GDM1 (cell line): ENCODE results near the gene ETS1.

Experiments used
- DNase-seq: peaks from one replicate; lab custom pipeline; 2025; lab: John Stamatoyannopoulos, UW

Gene ETS1

DNA sequence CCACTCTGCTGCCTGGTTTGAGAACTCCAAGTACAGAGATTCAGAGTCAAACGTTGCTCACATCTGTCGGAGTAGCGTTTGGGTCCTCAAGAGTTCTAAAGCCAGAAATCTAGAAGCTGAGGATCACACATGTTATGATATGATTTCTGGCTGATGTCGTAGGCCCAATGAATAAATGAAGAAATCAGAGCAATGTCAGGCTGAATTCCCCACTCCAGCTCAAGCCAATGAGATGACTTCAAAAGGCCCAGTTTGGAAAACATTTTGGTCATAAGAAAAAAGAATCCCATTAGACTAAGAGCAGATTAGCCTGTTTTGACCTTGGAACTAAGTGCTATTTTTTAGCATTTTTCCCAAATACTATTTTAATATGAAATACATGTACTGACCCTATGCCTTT, 106.7 kb downstream of the ETS1 start:
- DNase-seq, result no peak

DNA sequence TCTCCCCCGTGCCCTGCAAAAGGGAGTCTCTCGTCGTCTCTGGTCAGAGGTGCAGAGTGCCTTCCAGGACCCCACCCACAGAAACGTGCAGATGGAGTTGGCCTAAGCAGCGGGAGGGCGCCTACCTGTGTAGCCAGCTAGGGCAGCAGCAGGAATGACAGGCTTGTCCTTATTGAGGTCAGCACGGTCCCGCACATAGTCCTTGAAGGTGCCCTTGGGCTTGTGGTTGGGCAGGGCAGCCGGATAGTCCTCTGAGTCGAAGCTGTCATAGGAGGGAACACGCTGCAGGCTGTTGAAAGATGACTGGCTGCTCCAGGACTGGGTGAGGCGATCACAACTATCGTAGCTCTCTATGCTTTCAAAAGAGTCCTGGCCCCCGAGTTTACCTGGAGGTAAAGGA, 107.3 kb downstream of the ETS1 start:
- DNase-seq, result no peak

DNA sequence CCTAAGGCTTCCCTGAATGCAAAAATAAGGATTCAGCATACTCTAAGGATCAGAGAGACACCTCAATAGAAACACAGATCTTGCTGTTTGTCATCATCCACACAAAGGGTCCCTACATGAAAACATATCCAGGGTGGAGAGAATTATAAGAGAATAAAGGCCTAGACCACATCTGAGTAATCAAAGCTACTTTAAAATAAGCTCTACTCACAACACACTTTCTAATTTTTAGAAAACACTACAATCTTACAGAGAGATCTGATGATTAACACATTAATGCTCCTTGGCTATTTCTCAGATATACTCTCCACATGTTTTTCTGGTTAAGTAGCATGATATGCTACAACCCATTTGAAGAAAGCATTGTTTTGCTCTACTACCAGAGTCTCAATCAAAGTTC, 108.2 kb downstream of the ETS1 start:
- DNase-seq, result no peak

DNA sequence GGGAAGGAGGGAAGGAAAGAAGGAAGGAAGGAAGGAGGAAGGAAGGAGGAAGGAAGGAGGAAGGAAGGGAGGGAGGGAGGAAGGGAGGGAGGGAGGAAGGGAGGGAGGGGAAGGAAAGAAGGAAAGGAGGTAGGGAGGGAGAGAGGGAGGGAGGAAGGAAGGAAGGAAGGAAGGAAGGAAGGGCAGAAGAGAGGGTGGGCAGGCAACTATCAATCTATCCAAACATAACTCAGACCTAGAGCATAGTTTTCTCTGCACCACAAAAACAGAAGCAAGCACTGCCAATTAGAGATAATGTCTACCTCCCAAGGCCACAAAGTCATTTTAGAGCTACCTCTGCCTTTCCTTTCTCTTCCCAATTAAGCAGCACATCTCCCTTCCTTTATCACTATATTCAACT, 109.1 kb downstream of the ETS1 start:
- no peak for DNase-seq

DNA sequence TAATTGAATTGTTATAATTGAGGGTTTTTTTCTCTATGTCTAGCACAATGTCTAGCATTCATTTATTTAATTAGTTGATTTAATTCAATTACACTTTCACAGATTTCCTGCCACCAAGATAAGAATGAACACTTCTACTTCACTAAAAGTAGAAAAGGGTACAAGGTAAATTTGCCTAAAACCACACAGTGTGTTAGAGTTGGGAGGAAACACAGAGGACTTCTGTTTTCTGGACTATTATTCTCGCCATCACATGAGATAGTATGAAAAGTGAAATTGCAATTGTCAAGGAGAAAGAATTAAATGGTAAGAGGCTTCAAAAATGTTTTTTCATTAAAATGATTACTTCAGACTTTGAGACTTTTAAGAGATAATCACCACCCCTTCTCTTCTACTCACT, 109.5 kb downstream of the ETS1 start:
- no peak for DNase-seq

DNA sequence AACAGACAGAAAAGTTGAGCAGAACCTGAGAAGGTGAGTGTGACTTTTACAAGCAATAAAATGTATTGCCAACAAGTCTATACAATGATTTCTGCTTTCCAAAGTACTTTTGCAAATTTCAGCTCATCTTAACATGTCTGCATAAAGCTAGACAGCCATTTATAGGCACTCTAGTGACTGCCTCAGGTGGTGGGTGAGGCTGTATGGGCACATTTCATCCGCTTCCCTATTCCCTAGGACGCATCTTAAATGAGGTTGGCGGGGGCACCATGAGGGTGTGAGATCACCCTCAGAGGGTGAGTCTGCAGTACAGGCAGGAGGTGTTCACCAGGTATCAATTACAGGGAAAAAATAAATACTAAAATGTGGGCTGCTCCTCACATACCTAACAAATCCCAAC, 110.1 kb downstream of the ETS1 start:
- DNase-seq, result no peak

DNA sequence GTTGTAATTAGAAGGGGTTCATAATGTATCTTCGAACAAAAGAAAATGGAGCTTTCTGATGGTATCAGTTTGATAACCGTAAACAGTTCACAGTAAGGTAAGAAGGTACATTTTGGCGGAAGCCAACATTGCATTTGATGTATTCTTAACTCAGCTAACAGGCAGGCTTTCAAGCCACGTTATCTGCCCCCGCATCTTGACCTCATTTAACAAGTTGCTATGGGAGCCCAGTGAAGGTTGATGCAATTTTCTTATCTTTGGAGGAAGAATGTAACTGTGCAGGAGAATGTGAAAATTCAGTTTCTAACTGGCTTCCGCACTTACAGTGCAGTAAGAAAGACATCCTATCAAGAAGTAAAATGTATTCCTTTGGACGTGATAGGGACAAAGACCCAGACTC, 110.6 kb downstream of the ETS1 start:
- no peak for DNase-seq

DNA sequence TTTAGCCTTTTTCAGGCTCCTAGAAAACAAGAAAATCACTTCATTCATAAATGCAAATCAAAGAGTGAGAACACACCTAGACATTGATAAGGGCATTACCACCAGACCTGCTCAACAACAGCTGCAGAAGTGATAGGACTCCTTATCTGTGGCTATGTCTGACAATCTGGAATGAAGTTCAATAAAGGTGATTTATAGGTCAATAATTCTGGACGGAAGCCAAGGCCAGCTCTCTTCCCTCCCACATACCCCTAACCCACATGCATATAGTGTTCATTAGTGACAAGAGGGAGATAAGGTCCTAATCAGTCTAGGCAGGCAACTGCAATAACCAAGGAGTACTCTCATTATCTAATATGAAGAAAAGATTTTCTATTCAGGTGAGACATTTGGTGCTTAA, 111.3 kb downstream of the ETS1 start:
- no peak for DNase-seq

DNA sequence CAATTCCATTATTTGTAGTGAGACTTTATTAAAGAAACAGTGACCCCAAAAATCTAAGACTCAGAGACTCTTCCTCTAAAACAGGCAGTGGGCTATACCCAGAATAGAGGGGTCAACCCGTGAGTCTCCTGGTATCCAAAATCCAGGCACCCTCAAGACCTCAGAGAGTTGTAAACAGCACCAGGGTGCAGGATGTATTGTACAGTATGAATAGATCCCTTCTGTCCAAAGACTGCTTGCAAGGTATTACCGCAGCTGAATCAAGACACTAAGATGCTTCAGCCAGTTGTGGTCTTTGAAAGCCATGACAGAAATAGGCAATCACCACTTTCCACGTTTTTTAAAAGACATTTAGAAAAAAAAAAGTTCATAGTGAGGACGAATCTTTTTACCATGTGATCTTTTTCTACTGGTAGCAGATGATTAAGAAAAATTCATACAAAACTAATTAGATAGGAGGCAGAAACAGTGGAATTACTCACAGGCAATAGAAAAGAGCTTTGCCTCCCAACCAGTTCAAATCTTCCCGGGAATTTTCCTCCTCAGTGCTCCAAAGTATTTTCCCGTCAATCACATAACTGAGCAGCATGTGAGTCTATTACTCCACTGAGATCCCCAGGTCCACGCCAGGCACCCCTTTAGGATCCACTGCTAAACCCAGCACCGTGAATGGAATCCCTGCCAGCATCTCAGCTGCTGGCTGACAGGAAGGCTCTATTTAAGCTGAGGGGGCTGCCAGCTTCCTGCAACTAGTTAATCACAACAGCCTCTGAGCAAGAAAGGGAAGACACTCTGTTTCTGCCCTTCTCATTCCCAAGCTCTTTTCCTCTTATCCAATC, 113.1 kb downstream of the ETS1 start:
- DNase-seq, result no peak

DNA sequence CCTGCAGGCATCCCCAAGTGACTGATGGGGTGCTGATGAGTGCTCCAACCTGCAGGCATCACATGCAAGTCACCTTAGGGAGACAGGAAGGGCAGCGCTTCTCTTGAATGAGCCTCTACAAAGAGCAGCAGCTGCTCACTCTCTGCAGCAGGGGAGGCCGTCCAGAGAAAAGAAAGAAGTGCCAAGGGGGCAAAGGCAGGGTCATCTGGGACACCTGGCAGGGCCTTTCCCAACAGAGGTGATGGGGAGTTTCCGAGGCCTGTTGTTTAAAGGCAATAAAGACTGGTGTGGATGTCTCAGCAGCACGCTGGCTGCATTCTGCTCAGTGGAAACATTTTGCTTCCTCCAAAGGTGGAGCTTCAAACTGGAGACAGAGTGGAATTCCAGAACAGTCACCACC, 113.7 kb downstream of the ETS1 start:
- DNase-seq, result no peak

DNA sequence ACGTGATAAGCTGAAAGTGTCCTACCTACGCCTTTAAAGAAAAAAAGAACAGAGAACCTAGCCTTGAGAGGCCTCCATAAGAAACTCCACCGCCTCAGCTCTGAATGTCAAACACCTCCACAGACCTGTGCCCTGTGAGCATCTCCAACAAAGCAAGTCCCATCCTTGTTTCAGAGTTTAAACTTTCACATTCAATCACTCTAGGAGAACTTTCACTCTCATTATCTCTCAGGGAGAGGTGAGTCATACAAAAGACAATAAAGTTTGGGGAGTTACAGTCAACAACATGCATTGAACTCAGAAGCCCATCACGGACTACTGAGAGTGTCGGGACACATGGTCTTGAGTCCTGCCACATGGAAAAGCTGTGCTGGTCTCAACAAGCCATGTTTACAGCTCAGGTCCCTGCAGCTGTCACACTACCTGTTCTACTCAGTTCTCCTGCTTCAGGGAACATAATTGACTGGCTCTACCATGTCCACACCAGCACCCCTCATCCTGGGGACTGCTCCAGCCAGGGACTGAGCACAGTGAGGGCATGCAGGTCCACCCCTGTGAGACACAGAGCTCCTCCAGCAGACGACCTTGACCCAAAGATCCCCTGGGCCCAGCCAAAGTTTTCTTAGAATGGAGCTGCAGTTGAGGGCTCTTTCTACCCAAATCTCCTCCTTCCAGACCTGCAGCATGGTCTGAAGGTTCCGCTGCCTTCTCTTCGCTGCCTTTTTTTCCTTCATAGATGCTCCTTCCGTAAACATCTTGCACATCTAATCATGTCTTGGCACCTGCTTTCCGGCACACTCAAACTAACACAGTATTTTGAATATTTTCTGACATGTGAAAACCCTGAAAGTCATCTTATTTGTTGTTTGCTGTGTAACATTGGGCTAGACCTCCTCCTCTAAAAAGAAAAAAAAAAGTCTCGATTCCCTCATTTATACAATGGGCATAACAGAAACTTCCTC, 114.9 kb downstream of the ETS1 start:
- no peak for DNase-seq

DNA sequence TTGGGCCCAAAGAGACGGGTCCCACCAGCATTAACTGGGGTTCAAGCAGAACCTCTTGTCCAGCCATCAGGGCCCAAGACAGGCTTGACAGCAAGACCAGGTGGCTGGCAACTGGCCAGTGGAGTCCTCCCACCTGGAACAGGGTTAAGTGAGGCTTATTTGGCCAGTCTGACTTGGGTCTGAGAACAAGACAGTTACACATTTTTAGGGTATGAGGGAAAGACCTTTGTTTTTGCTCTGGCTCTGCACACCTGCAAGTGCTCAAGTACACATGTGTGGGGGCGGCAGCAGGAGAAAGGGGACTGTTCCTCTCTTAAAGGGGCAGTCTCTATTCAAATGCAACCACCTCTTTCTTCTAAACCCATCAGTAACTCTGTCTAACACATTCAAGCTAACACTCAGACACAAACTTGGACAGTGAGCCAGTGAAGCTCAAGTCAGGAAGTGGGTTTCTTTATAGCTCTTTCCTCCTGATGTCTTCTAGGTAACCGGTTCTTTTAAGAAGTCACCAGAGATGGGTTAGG, 116.2 kb downstream of the ETS1 start:
- DNase-seq, result no peak

DNA sequence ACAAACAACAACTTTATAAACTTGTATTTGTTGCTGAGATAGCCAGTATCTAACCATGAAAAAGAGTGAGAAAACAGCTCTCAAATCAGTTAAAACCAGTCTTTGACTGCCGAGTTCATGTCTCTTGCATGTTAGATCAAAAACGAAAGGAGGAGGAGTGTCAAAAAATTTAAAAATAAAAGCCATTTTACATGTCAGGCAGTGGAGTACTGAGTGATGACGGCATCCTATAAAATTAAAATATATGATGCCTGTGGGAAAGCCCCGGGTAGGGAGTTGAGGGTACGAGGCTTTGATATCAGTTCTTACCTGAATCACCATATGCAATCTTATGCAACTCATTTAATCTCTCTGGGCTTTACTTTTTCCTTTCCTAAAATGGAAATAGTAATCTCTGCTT, 117.3 kb downstream of the ETS1 start:
- no peak for DNase-seq

DNA sequence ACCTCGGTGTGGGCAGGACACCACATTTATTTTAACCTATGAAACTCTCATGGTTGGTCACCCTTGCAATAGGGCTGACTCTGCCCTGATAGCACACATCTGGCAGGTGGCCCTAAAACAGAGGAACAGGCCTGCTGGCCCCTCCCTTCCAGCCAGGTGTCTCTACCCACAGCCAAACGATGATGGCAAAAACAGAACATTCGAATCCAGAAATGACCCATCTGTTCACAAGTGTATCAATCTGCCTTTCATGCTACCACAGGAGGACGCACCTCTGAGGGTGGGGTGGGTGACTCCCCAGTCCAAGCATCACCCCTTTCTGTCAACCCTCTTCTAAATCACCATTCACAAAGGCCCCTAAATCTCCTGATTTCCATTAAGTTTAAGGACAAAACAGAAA, 118.1 kb downstream of the ETS1 start:
- no peak for DNase-seq

DNA sequence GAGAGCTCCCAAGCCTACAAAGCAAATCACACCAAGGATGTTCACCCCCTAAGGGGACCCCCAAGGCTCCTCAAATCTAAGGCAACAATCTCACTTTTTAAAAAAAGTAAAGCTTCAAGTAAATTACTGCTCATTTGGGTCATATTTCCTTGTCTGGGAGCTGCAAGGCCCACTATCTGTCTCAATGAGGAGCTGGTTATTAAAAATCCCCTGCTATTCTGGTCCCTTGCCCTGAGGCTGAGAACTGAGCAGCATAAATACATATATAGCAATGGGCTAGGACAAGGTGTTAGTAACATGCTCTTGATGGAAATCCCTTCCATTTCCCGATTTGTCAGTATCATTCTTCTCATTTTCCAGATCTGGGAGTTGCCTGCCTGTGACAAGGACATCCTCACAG, 119.2 kb downstream of the ETS1 start:
- no peak for DNase-seq

DNA sequence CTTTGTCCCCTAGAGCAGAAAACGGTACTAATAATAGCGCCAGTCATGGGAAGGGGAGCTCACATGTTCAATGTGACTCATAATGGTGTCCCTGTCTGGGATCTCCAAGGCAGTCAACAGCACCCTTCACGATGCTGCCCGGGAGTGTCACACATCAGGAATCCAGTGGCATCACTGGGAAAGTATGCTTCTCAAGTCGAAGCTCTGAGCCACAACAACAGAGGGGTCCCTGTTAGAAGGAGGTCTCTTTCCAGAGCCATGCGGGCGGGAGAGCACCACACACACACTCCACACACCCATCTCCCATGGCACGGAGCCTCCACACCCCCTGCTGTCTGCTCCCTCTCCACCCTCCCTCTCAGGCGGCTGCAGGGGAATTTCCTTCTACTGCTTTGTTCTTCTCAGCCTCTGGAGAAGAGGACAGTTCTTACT, 119.7 kb downstream of the ETS1 start:
- DNase-seq, result no peak

DNA sequence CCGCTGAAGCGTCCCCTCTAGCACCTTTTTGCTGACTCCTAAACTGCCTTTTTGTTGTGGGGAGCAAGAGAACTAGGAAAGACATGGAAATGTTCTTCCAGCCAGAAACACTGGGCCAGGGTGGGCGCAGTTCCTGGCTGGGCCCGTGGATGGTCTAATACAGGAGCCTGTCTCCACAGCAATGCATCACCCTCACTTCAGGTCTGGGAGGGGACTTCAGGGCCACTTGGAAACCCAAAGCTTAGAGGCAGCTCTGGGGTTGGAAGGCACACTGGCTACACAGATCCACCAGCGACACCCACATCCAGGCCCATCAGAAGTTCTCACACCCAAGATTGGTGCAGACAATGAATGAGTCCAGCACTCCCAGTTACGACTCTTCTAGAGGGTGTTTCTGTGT, 120.3 kb downstream of the ETS1 start:
- no peak for DNase-seq

DNA sequence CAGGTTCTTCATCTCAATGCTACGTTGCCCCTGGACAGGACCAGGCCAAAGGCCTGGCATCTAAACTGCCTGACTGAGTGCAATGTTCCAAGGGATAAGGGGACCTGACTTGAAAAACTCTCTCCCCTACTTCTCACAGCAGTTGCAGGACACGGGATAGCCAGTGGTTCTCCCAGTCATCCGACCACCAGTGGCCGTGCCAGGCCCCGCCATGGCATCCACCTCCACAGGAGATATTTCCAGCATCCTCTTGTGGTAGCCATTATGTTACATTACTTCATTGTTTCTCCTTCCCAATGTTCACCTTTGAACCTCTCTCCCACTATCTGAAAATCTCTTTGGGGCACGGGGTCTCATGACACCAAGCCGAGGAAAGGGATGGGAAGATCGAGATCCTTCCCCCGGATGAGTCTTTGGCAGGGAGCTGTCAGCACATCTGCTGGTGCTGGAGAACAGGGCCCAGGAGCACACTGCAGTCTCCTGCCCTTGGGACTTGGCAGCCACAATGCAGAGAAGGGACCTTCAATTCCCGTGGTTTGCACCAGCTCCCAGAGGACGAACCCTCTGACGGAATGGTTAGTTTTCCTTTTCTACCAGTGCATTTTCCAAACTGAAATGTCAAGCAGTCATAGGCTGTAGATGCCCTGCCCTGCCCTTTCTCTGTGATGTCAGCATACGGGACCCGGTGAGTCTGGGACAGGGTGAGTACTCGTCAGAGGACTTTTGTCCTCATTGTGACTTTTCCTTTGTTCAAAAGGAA, 121.2 kb downstream of the ETS1 start:
- DNase-seq, result no peak

DNA sequence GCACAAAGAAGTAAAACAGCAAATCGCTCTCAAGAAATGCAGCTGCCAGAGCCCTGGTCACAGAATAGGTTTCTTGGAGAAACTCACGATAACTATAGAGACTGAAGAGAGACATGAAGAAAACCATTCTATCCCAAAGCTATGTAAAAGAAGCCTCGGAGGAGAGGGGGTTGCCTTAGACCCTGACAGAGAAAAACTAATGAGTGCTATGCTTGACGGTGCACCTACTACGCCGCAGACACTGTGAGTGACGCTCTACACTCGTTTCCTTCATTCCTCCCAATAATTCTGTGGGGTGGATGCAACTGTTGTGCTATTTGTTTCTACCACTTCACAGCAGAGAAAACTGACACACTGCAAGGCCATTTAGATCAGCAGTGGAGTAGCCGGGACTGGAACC, 121.8 kb downstream of the ETS1 start:
- no peak for DNase-seq

DNA sequence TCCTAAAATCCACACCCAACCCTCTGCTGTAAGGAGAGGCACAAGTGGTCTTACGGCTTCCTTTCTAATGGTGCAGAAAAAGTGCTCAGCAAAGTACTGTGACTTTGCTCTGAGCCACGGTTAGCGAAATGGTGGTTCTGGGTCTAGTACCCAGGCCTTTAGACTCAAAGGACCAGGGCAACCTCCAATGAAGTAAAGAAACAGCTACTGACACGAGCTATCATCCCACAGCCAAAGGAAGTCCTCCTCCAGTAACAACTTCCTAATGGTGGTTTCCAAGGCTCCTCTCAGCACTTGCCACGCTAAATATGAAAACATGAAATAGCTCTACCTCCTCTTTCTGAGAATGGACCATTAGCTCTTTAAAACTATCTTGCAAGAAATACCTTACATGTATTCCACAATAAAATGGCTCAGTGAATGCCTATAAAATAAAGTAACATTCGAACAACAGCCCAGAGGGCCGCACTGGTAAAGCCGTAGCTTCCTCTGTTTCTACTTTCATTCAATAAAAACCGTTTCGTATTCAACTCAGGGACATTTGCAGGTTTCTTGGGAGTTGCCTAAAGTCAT, 122.4 kb downstream of the ETS1 start:
- DNase-seq, result no peak

DNA sequence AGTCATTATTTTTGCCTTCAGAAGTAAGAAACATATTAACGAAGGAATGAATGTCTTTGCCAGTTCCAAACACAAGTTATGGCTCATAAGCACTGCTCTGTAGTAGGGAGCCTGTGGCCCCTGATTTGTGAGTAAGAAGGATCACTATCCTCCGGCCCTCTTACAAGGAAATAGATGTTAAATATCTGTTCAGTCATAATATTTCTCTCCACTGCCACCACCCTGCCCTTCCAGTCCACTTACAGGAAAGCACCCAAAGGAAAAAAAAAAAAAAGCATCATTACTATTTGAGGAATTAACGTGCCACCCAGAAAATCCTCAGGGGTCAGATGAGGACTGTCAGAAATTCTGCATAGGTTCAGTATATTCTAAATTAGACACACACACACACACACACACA, 123.4 kb downstream of the ETS1 start:
- DNase-seq, result no peak

DNA sequence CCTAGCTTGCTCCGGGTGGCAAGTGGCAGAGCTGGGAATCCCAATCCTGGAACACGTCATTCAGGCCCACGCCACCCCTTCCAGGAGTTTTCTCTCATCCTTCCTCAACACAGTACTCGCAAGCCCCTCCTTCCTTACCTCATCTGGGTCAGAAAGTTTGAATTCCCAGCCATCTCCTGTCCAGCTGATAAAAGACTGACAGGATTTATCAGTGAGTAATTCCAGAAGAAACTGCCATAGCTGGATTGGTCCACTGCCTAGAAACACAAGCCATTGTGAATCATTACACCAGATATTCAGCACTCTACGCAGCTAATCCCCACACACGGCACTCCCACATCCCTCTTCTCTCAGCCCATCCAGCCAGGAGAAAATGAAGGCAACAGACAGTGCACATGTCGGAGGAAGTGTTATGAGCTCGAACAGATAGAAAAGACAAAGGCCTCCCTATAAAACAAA, 124.0 kb downstream of the ETS1 start:
- no peak for DNase-seq
